IMR-90 (cell line): Measurements from ENCODE around the gene TUBB2B. TPM values are rescaled to one million over a fixed set of nuclear protein-coding genes. Genes with fewer than 3 reads are reported as not detected.

Experiments
- ATAC-seq: fragments of 200-7000 bp; cut with Tn5 transposase; 2 replicates; pipeline ENCODE4 v1.9.1; 2020; ENCODE audit warnings: low read depth, mild to moderate bottlenecking, moderate library complexity
- BruUV-seq: library from RNA; stranded (reverse); fragments of 400-500 nt; replicated peaks from 2 replicates; lab custom pipeline; 2021; lab: Mats Ljungman, UMichigan
- CTCF ChIA-PET: fragments of 300-600 bp; formaldehyde crosslinking; extraction: SDS; loops from one replicate; lab custom pipeline; 2021; ENCODE audit warnings: antibody characterized with exemption; lab: Yijun Ruan, JAX
- POLR2A ChIA-PET: fragments of 300-600 bp; sonication (Branson Sonifier 250); formaldehyde crosslinking; loops from one replicate; lab custom pipeline; 2022; ENCODE audit warnings: antibody characterized with exemption; ENCODE audit not compliant: unreplicated experiment; lab: Charles Lee
- DNase-seq: peaks from one replicate; pipeline ENCODE4 v3.0.0; 2013
- H2AFZ ChIP-seq: replicated peaks from 2 replicates; pipeline ENCODE3; 2013; ENCODE audit warnings: low read length, mild to moderate bottlenecking; ENCODE audit not compliant: poor library complexity
- H2AK5ac ChIP-seq: 2 replicates; pipeline ENCODE4 v1.6.1; 2013; ENCODE audit warnings: low read depth, low read length, inconsistent platforms
- H2AK9ac ChIP-seq: replicated peaks from 2 replicates; pipeline ENCODE3; 2013; ENCODE audit warnings: mild to moderate bottlenecking, low read depth, low read length, moderate library complexity; ENCODE audit not compliant: poor library complexity
- H2BK120ac ChIP-seq: 2 replicates; pipeline ENCODE4 v1.6.1; 2013; ENCODE audit warnings: low read depth, low read length, inconsistent platforms
- H2BK15ac ChIP-seq: 3 replicates; pipeline ENCODE4 v1.6.1; 2013; ENCODE audit warnings: low read depth, low read length, inconsistent platforms
- H2BK20ac ChIP-seq: 2 replicates; pipeline ENCODE4 v1.6.1; 2013; ENCODE audit warnings: low read depth, mild to moderate bottlenecking, inconsistent platforms, low read length, moderate library complexity
- H2BK5ac ChIP-seq: 2 replicates; pipeline ENCODE4 v1.6.1; 2013; ENCODE audit warnings: mild to moderate bottlenecking, low read depth, low read length, inconsistent platforms; ENCODE audit not compliant: poor library complexity, severe bottlenecking
- H3K14ac ChIP-seq: replicated peaks from 2 replicates; pipeline ENCODE4 v1.6.1; 2013; ENCODE audit warnings: low read depth, low read length, inconsistent platforms
- H3K18ac ChIP-seq: 2 replicates; pipeline ENCODE4 v1.6.1; 2013; ENCODE audit warnings: low read depth, low read length, control low read depth
- H3K23ac ChIP-seq: 2 replicates; pipeline ENCODE4 v1.6.1; 2013; ENCODE audit warnings: low read depth, low read length, inconsistent platforms
- H3K27ac ChIP-seq: 2 replicates; pipeline ENCODE4 v1.5.1; 2013; ENCODE audit warnings: mild to moderate bottlenecking, control low read depth, low read length; ENCODE audit not compliant: insufficient read depth
- H3K27me3 ChIP-seq: 2 replicates; pipeline ENCODE4 v1.6.1; 2013; ENCODE audit warnings: low read length; ENCODE audit not compliant: control insufficient read depth, insufficient read depth
- H3K36me3 ChIP-seq: 2 replicates; pipeline ENCODE4 v1.6.1; 2013; ENCODE audit warnings: low read length, mixed read lengths; ENCODE audit not compliant: control insufficient read depth, insufficient read depth
- H3K4ac ChIP-seq: 2 replicates; pipeline ENCODE4 v1.6.1; 2013; ENCODE audit warnings: low read depth, low read length, inconsistent platforms
- H3K4me1 ChIP-seq: 2 replicates; pipeline ENCODE4 v1.6.1; 2013; ENCODE audit warnings: low read length, mixed read lengths; ENCODE audit not compliant: control insufficient read depth, insufficient read depth
- H3K4me2 ChIP-seq: 2 replicates; pipeline ENCODE4 v1.6.1; 2013; ENCODE audit warnings: low read depth, mild to moderate bottlenecking, control low read depth, low read length, moderate library complexity
- H3K4me3 ChIP-seq: 2 replicates; pipeline ENCODE4 v1.5.1; 2013; ENCODE audit warnings: low read depth, mild to moderate bottlenecking, control low read depth, low read length, moderate library complexity; ENCODE audit not compliant: insufficient read depth
- H3K56ac ChIP-seq: 2 replicates; pipeline ENCODE4 v1.6.1; 2013; ENCODE audit warnings: low read length, inconsistent platforms; ENCODE audit not compliant: insufficient read depth; ENCODE audit errors: extremely low read depth
- H3K79me1 ChIP-seq, 2 experiments: 2 replicates each; pipeline ENCODE4 v1.6.1; 2013; ENCODE audit warnings: low read length in 2 of 2, inconsistent platforms in 1 of 2, low read depth in 1 of 2
- H3K9ac ChIP-seq: 2 replicates; pipeline ENCODE4 v1.6.1; 2013; ENCODE audit warnings: low read depth, low read length, control low read depth
- H3K9me1 ChIP-seq: 2 replicates; pipeline ENCODE4 v1.6.1; 2013; ENCODE audit warnings: low read length, inconsistent platforms; ENCODE audit not compliant: insufficient read depth
- H3K9me3 ChIP-seq: 2 replicates; pipeline ENCODE4 v1.6.1; 2013; ENCODE audit warnings: low read length; ENCODE audit not compliant: control insufficient read depth, insufficient read depth
- H4K20me1 ChIP-seq: 2 replicates; pipeline ENCODE4 v1.6.1; 2013; ENCODE audit warnings: low read length, inconsistent platforms; ENCODE audit not compliant: insufficient read depth
- H4K5ac ChIP-seq: 2 replicates; pipeline ENCODE4 v1.6.1; 2013; ENCODE audit warnings: mild to moderate bottlenecking, low read depth, low read length, control low read depth
- H4K8ac ChIP-seq, 2 experiments: 2 replicates each; pipeline ENCODE4 v1.6.1; 2013; ENCODE audit warnings: low read depth in 2 of 2, low read length in 2 of 2, control low read depth in 1 of 2, inconsistent platforms in 1 of 2
- H4K91ac ChIP-seq: 2 replicates; pipeline ENCODE4 v1.6.1; 2013; ENCODE audit warnings: low read depth, low read length, inconsistent platforms; ENCODE audit not compliant: insufficient read depth
- CHD1 ChIP-seq: IDR thresholded peaks from 2 replicates; pipeline ENCODE4 v1.6.1; 2012; ENCODE audit warnings: low read depth, low read length, improper control_type of control experiment
- WGBS, 2 experiments: methylation state at CpG; one replicate each; pipeline versions ENCODE4 v1.1.5 to v1.1.7; 2013; ENCODE audit warnings: missing lambda C conversion rate in 2 of 2; ENCODE audit not compliant: insufficient read length in 1 of 2; ENCODE audit errors: extremely low coverage in 2 of 2; 5-methylcytosine and 5-hydroxymethylcytosine counted together
- dilution Hi-C: fragments of 300-500 bp; cut with HindIII; formaldehyde crosslinking; loops from one replicate; pipeline ENCODE4 v1.14.3; 2018; ENCODE audit warnings: low sequenced_read_pairs; ENCODE audit not compliant: unreplicated experiment
- in situ Hi-C: fragments of 300-500 bp; cut with MboI; formaldehyde crosslinking; loops from 3 replicates; pipeline ENCODE4 v1.14.3; 2019; ENCODE audit warnings: low sequenced_read_pairs, inconsistent platforms, mixed read lengths
- intact Hi-C: fragments of 100-400 bp; cut with micrococcal nuclease; formaldehyde crosslinking; loops from 2 replicates; pipeline ENCODE4 v1.10.0; 2022
- polyA plus RNA-seq, 3 experiments: library from polyadenylated mRNA; depleted of rRNA; stranded (reverse); fragments of >200 nt; gene quantifications; 2 replicates each; pipeline ENCODE4 v1.2.3, GENCODE V29; 2012; ENCODE audit warnings: low replicate concordance in 1 of 3
- total RNA-seq: library from RNA; depleted of rRNA; stranded (reverse); fragments of >200 nt; gene quantifications from 2 replicates; pipeline ENCODE4 v1.2.3, GENCODE V29; 2012

Gene TUBB2B
- total and polyA plus RNA-seq, 2 of the 4 experiments (the other 2 are of a cell fraction) = 13.6 to 21.1 TPM

DNA sequence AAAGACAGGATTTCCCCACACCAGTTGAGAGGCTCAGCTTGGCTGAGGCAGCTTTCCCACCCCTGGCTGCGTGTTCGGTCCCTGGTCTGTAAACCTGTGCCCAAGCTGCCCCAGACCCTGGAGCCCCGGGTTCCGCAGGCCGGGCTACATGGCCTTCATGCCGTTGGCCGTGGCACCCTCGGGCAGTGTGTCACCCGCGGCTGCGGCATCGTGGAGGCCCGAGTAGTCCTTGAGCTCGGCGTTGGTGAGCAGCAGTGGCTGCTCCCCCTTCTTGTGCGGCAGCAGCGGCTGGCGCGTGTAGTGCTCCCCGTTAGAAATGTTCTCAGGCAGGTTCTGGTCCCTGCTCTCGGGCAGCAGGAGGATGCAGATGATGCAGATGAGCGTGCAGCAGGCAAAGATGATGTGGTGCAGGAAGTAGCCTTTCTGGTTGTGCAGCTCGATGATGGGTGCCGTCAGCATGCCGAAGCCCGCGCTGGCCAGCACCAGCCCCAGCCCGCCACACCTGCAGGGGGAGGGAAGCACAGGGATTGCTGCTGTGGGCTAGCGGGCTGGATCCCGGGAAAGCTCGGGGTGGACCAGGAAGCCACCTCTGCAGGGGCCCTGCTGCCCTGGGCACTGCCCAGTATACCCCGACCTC is 45.6 kb upstream of the TUBB2B start:
- Histone ChIP-seq H4K8ac (no peak overlapping the region), H2BK120ac (no peak overlapping the region), H3K9me1 (no peaks in the 10 kb centered on the region), H2AFZ (no peak overlapping the region), H2AK9ac (no peak overlapping the region), H3K4me1 (no peaks in the 10 kb centered on the region), H4K5ac (no peak overlapping the region), H3K4me2 (no peak overlapping the region), H3K27me3 (no peaks in the 10 kb centered on the region), H3K4me3 (no peak overlapping the region), H4K20me1 (no peaks in the 10 kb centered on the region; the same call in none of the 2 replicates), H2AK5ac (no peak overlapping the region), H2BK15ac (no peak overlapping the region), H3K23ac (no peak overlapping the region), H3K18ac (no peak overlapping the region), H3K9ac (no peak overlapping the region), H4K91ac (no peak overlapping the region), H3K36me3 (peaks cover 27% of the 10 kb centered on the region), H3K9me3 (no peaks in the 10 kb centered on the region), H3K79me1 (peaks cover 2 to 23% of the 10 kb centered on the region in 2 experiments), H2BK20ac (no peak overlapping the region), H3K27ac (no peak overlapping the region), H3K4ac (no peak overlapping the region), H3K56ac (no peak overlapping the region), H3K14ac (no peak overlapping the region), H2BK5ac (no peak overlapping the region)
- POLR2A ChIA-PET = no interaction called here
- BruUV-seq = no TSS peak
- in situ Hi-C loops (loop anchor here (5.0 kb wide), 1 partner anchor 734 kb away; no protein-coding TSS in a partner anchor), intact Hi-C loops (no loop called here), dilution Hi-C loops (no loop called here)
- TF ChIP-seq CHD1 = no peak
- no peak for ATAC-seq
- WGBS, 2 experiments = 97% methylated on average over 17 of the region's 32 CpGs; no CpG with 5 or more reads in 1 of the 2 experiments
- DNase-seq = no peak
- CTCF ChIA-PET = interaction anchor here (0.6 kb wide), 1 partner anchor 11 kb away, joined by 3 read pairs; no protein-coding TSS in a partner anchor
